Measurements from ENCODE around the gene PCSK6.

PCSK6 gene

DNA sequence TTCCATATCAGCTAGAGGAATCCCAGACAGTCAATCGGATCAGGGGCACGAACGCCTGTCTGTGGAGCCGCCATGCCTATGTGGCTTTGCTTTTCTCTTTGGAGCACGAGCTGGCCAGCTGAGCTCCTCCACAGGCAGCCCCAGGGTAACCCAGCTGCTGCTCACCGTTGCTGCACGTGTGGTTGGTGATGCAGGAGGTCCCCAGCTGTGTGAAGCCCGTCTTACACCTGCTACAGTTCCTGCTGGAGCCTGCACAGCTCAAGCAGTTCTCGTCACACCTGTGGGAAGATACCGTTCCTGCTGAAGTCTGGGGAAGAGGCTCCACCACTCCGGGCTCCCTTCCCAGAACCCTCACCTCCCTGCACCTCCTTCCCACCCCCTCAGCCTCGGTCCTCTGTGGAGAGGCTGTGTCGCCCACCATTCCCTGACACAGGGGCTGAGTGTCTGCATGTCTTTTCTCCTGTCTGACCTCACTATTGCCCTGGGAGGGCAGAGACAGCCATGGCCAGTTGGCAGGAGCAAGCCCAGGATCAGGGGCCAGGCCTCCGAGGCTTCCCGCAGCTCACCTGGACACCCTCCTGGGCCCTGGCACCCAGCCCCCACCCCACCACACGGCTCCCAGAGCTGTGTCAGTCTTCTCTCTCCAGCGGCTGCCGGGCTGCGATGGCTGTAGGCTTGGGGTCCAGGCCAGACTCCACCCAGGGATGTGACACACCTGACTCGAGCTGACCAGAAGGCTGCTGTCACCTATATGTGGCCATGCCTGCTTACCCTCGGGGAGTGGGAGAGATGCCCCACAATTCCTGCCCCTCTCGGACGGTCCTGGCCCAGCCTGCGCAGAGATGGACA is 182.2 kb downstream of the PCSK6 start:
- TF ChIP-seq, protein P1, sequence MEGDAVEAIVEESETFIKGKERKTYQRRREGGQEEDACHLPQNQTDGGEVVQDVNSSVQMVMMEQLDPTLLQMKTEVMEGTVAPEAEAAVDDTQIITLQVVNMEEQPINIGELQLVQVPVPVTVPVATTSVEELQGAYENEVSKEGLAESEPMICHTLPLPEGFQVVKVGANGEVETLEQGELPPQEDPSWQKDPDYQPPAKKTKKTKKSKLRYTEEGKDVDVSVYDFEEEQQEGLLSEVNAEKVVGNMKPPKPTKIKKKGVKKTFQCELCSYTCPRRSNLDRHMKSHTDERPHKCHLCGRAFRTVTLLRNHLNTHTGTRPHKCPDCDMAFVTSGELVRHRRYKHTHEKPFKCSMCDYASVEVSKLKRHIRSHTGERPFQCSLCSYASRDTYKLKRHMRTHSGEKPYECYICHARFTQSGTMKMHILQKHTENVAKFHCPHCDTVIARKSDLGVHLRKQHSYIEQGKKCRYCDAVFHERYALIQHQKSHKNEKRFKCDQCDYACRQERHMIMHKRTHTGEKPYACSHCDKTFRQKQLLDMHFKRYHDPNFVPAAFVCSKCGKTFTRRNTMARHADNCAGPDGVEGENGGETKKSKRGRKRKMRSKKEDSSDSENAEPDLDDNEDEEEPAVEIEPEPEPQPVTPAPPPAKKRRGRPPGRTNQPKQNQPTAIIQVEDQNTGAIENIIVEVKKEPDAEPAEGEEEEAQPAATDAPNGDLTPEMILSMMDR (IDR thresholded peaks at IDR 0.05; ENCODE audit: extremely low read depth, missing control alignments), result no peak
- DNase-seq (ENCODE audit: low spot score), result no peak

DNA sequence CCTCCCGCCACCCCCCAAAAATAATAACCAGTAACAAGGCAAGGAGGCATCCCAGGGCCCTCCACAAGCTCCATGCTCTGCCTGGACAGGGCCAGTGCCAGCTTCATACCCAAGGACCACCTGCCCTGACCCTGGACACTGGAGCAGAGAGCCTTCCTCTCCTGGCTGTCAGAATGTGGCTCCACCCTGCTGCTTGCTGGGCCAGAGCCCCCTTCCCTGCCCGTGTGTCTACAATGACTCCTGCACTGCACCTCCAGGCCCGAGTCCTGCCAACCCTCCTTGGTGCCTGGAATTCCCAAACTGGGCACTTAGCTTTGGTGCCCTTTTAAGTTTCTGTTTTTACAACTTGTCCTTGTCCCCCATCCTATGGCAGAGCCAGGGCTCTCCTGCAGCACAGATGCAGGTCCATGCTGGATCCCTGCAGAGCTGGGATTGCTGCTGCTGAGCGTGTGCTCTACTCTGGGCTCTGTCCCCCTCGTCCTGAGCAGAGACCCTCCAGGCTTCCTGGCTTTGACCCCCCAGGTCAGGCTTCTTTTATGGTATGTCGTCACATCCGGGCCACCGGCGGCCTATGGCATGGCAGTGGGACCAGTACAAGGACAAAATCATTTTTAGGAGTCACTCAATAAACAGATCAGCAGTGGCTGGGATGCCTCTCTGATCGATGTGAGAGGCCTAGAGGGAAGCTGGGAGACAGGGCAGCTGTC is 183.0 kb downstream of the PCSK6 start:
- TF ChIP-seq, protein P1 (IDR thresholded peaks at IDR 0.05; ENCODE audit: extremely low read depth, missing control alignments), result no peak
- no peak for DNase-seq (ENCODE audit: low spot score)

DNA sequence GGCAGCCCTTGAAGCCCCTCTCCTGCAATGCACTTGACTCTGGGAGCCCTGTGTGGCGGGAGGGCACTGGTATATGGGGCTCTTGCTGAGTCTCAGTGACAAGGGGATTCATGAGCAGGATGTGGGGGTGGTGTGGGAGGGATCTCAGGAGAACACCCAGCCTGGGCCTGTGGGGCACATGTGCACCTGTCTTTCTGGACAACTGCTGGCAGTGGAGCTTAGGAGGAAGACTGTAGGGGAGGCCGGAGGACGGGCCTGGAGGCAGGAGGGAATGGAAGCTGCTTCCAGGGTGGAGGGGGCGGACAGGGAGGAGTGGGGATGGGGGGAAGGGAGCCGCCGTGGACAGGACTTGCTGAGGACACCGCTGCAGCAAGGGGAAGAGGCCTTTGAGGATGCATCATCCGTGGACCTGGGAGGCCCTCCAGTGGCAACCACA is 183.7 kb downstream of the PCSK6 start:
- TF ChIP-seq, protein P1 (IDR thresholded peaks at IDR 0.05; ENCODE audit: extremely low read depth, missing control alignments), result no peak
- no peak for DNase-seq (ENCODE audit: low spot score)

DNA sequence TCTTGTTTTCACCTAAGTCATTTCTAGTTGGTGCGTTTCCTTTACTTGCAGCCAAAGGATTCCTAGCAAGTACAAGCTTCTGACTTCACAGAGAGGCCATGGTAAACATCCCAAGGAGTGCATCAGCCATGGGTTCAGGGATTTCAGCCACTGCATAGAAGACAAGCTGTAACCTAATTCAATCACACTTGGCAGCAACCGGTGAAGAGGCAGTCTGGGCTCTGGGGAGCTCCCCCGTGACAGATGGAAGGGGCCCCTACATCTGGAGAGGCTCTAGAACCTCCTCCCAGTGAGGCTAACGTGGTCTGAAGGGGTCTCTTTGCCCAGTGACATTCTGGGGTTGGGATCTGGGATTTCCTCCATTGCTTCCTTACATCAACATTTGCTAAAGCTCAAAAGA is 186.1 kb downstream of the PCSK6 start:
- TF ChIP-seq, protein P1 (IDR thresholded peaks at IDR 0.05; ENCODE audit: extremely low read depth, missing control alignments), result no peak
- DNase-seq (ENCODE audit: low spot score), result no peak

DNA sequence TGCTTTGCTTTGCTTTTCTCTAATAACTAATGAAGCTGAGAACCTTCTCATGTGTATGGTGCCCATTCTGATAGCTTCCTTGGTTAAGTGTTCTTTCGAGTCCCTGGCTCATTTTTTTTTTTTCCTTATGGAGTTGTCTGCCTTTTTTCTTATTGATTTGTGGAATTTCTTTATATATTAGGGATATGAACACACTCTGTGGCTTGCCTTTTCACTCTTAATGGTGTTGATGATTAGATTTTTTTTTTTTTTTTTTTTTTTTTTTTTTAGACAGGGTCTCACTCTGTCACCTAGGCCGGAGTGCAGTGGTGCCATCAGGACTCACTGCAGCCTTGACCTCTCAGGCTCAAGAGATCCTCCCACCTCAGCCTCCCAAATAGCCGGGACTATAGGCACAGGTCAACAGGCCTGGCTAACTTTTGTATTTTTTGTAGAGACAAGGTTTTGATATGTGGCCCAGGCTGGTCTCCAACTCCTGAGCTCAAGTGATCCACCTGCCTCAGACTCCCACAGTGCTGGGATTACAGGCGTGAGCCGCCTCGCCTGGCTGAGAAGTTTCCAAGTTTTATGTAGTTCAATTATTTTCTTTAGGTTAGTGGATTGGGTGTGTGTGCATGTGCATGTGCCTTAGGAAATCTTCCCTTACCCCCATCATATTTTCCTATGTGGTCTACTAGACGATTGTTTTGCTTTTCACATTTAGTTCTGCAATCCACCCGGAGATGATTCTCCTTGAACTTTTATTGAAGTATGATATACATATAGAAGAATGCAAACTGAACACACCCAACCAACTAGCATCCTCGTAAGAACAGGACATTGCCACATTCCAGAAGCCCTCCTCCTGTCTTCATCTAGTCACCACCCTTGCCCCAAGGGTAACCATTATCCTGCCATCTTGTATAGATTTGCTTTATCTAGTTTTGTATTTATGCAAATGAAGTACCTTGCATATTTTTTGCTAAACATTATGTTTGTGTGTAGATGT is 192.8 kb downstream of the PCSK6 start:
- DNase-seq (ENCODE audit: low spot score), result no peak

DNA sequence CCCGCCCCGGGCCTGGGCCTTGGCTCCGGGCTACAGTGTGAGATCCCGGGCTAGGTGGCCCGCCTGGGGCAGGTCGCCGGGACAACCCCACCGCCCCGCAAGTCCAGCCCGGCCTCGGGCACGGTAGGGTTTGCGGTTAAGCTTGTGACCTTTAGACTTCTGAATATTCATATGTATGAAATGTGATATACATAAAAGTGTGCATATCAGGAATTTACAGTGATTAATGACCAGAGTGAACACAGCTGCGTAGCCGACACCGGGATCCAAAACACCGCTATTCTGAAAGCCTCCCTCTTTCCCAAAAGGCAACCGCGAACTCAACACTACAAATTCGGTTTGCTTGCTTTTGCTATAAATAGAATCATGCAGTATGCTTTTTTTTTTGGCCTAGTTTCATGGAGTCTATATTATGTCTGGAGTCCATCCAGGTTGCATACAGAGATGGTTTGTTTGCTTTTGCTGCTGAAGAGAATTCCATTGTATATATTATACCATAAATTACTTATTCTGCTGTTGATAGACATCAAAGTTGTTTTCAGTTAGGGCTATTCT is 193.8 kb downstream of the PCSK6 start:
- no peak for DNase-seq (ENCODE audit: low spot score)
- TF ChIP-seq, protein P1 (IDR thresholded peaks at IDR 0.05; ENCODE audit: extremely low read depth, missing control alignments), result no peak

More for the DNA sequence above, 192.8 kb downstream of the PCSK6 start:
- TF ChIP-seq, protein P1 (IDR thresholded peaks at IDR 0.05; ENCODE audit: extremely low read depth, missing control alignments), result no peak

Data from GM20000 (cell line).